HG03139 (cell line): ENCODE results near the gene BCAR3.
"Not testable (repeated sequence)": the region's sequence is repeated elsewhere in the genome, so short reads cannot be mapped to it uniquely, and the experiment has no call there.

ENCODE experiments used
- ATAC-seq: cut with Tn5 transposase; IDR thresholded peaks from one replicate; pipeline ENCODE4 v1.9.1; 2021; ENCODE audit not compliant: unreplicated experiment

The BCAR3 gene

DNA sequence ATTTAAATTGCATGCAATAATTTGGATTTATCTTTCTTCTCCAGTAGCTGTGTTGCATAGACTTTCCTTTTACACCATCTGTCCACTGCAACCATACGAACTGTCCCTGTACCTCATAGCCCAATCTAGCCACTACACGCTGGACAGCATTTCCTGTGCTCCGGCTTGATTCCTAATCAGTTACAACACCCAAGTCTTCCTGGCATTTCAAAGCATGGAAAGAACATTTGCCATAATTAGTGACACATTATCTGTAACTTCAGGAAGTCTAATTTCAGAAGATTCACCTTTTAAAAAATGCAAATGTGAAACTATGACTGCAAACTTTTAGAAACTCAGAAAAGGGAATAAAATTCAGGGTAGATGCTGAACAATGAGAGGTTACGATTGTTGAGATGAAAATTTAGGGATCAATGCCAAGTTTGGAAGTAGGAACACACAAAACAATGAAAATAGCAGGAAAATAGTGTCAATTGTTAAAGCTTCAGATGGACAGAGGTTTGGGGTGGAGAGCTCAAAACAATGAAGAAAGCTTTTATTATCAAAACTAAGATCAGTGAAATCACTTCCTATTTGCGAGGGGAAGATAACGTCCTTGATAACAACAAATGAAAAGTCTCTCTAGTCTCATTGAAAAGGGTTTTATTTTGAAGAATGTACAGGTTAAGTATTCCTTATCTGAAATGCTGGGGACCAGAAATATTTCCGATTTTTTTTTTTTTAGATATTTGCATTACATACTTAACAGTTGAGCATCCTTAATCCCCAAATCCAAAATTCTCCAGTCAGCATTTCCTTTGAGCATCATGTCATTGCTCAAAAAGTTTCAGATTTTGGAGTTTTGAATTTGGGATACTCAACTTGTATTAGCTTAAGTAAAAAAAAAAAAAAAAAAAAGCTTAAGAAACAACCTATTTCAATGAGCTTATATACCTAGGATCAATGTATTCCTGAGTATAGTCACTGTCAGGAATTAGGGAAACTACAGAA, 126.5 kb downstream of the BCAR3 start:
- no peak for ATAC-seq

- not testable (repeated sequence) for ATAC-seq
Observed at GRCh38 chr1:93553886-93554490, 127.6 kb downstream of the BCAR3 start.

GRCh38 chr1:93552741-93553455, 128.7 kb downstream of the BCAR3 start:
- ATAC-seq = no peak

GRCh38 chr1:93549811-93550210, 131.8 kb downstream of the BCAR3 start:
- ATAC-seq = no peak

DNA sequence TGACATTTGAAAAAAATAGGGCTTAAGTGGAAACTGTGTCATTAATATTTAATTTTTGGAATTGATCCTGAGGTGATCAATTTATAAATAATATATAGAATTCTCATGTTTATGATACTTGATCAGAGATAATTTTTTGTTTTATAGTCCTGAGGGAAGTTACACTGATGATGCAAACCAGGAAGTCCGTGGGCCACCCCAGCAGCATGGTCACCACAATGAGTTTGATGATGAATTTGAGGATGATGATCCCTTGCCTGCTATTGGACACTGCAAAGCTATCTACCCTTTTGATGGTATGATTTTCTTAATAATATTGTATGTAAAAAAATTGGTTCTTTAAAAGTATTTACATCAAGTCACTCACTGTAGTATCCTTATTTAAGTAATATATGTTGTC, 132.5 kb downstream of the BCAR3 start:
- no peak for ATAC-seq

- no peak for ATAC-seq
Observed at GRCh38 chr1:93546162-93546863, 135.3 kb downstream of the BCAR3 start.

GRCh38 chr1:93542398-93542797, 139.2 kb downstream of the BCAR3 start:
- no peak for ATAC-seq

GRCh38 chr1:93541045-93541444, 140.6 kb downstream of the BCAR3 start:
- no peak for ATAC-seq

DNA sequence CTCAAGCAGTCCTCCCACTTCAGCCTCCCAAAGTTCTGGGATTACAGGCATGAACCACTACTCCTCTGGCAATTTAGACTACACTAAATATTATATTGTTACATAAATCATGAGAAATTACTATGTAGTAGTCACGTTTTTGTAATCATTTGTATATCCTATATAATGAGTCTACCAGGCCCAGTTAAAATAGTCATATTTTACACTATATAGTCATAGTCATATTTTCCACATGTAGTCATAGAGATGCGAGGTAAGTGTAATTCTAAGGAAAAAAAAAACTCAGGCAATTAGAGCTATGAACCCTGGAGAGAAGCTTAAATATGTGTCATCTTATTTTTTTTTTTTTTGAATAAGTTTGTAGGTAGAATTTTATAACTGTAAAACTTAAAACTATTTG, 143.7 kb downstream of the BCAR3 start:
- ATAC-seq = no peak

DNA sequence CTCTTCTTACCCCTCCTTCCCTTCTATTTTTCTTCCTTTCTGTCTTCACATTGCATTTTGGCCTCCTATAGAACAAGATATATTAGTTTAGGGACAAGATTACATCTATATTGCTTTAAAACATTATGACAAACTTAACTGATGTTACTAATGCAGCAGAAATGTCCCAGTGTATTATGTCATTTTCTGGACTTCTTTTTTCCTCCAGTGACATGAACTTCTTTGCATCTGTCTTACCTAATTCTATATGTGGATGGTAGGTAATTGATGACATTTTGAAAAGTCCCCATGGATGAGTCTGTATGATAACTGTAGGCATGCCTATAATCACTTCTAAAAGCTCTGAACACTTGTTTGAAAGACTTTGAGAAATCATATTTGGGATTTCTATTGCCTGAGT, 144.2 kb downstream of the BCAR3 start:
- no peak for ATAC-seq

GRCh38 chr1:93533677-93534076, 148.0 kb downstream of the BCAR3 start:
- no peak for ATAC-seq

GRCh38 chr1:93532780-93533378, 148.8 kb downstream of the BCAR3 start:
- no peak for ATAC-seq

DNA sequence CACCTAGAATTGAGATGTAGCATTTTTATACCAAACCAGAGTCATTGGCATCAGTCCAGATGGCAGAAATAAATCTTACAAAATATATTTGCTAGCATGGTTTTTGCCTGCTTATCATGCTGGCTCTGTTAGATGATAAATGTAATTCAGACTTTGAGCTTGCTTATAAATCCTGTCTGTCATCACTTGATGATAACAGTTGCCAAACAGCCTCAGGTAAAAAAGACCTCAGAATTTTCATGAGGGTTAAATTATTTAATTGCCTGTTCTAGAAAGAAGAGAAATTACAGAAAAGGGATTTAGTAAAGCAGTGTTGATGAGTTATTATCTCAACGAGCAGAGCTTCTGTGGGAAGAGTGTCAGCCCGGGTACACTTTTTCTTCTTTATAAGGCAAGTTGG, 150.4 kb downstream of the BCAR3 start:
- ATAC-seq = no peak

- ATAC-seq = no peak
Observed at GRCh38 chr1:93528412-93528811, 153.2 kb downstream of the BCAR3 start.

GRCh38 chr1:93526431-93526830, 155.2 kb downstream of the BCAR3 start:
- ATAC-seq = no peak

GRCh38 chr1:93525431-93525830, 156.2 kb downstream of the BCAR3 start:
- no peak for ATAC-seq

- no peak for ATAC-seq
Observed at GRCh38 chr1:93522721-93523120, 158.9 kb downstream of the BCAR3 start.

- no peak for ATAC-seq
Observed at GRCh38 chr1:93521618-93522017, 160.0 kb downstream of the BCAR3 start.

- no peak for ATAC-seq
Observed at GRCh38 chr1:93519199-93519829, 162.3 kb downstream of the BCAR3 start.

DNA sequence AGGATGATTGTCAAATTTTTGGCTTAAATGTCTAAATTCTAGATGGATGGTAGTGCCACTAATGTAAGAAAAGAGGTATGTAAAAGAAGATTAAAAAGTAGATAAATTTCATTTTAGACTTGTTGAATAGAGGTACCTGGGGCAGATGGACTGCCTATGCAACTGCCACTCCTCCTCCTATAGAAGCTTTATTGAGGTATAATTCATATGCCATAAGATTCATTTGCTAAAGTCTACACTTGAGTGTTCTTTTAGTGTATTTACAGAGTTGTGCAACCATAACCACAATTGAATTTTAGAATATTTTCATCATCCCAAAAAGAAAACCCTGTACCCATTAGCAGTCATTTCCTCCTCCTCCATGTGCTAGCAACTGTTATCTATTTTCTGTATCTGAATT, 163.1 kb downstream of the BCAR3 start:
- no peak for ATAC-seq
